Activated gamma-delta T cell treated with anti-CD3 and anti-CD28 coated beads, Interleukin-2, amount 50 U/mL, for 16 hours (primary cell): ENCODE data around the gene XRCC5.
"Not testable (repeated sequence)": the region's sequence is repeated elsewhere in the genome, so short reads cannot be mapped to it uniquely, and the experiment has no call there.

Experiments used
- DNase-seq: peaks from one replicate; pipeline ENCODE4 v3.0.0-alpha.2; 2020; ENCODE audit warnings: low read depth

Gene XRCC5

DNA sequence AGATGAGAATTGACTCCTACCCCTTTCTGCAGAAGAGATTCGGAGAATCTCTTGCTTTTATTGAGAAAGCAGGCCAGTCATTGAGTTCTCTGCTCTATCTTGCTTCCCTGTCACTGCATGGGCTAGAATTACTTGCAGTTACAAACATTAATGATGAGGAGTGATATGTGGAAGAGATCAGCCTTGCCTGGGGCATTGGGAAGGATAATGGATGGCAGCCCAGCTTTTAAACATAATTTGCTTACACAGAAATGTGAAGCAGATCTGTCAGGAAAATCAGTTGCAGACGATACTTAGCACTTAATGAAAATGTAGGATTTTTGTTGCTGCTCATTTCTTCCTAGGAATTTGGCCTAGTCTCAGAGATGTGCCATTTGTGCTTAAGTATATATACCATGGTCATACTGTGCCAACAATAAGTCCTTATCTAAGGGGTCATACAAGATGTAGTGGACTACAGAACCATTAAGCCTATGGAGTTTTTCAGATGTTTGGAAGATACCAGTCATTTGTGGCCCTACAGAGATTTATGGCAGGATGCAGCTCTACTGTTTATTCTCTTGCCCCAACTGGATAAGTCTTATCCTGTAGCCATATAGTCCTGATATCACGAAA is 92.7 kb downstream of the XRCC5 start:
- no peak for DNase-seq

DNA sequence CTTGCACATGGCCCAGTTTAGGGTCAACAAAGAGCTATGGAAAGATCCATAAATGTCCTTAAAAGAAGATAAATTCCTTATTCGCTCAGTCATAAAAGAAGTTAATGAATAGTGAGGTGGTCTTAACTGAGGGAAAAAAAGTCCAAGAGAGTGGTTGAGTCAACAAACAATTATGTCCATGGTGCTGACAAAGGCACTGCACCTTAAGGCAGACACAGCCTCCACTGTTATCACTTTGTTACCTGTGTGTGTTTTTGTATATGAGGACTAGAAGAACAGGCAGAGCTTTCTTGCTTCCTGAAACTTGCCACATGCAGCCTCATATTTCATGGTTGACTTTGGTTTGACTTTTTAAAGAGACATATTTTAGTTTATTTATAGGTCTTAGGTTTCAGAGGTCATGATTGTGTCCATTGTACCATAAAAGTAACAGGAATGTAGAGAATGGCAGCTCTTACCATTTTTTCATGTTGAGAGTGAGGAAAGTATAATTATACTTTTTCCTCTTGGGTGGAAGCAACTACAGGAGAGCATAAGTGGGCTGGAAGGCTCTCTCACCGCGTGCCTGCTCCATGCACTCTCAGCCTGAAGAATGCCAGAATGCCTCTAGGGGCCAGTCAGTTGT is 93.6 kb downstream of the XRCC5 start:
- no peak for DNase-seq

DNA sequence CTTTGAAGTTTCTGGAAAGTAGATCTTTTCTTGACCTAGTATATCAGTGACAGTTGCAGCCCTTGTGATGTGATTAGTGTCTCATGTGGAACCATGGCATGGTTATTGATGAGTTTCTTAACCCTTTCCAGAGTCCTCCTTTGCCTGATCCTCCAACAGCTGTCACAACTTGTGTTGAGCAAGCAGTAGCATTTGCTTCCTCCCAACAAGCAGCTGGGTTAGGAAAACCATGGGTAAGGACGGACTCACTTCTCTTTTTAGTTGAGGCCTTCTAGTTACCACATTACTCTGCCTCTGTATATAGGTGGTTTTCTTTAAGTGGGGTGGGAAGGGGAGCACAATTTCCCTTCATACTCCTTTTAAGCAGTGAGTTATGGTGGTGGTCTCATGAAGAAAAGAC is 96.3 kb downstream of the XRCC5 start:
- DNase-seq, result no peak

DNA sequence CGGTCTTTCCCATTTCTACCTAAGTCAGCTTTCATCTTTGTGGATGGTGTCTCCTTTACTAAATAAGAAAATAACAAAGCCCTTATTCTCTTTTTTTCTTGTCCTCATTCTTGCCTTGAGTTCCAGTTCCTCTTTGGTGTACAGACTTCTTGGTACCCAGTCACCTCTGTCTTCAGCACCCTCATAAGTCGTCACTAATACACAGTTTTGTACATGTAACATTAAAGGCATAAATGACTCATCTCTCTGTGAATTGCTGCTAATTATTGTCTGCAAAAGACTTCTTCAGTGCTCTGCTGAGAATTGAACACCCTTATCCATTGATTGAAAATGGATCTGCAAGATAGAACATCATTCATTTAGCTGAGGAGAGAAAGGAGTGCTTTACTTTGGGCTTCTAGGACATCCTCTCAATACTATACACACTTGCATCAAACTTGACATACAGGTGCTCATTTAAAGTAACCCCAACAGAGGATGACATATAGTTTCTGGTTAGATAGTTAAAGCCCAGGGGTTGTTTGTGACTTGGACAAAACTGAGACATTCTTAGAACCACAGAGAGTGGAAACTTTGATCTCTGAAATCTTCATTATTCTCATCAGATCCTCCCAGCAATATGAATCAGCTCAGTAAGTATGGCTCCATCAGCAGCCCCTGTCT is 97.0 kb downstream of the XRCC5 start:
- no peak for DNase-seq

DNA sequence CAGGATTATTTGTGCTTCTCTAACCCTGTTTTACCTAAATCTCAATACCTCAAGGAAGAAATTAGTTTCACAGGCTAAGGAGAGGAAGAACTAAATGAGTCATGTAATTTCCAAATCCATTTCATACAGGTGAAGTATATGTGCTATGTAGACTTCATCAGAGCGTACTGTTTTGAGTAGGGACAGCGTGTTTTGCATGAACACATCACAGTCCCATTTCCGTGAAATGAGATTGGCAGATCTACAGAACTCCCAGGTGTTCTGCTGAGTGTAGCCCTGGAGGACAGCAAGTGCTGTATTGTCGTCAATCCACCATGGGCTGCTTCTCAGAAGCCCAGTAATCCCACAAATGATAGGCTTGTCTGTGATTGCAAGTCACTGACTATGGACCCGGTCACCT is 97.7 kb downstream of the XRCC5 start:
- DNase-seq, result no peak

DNA sequence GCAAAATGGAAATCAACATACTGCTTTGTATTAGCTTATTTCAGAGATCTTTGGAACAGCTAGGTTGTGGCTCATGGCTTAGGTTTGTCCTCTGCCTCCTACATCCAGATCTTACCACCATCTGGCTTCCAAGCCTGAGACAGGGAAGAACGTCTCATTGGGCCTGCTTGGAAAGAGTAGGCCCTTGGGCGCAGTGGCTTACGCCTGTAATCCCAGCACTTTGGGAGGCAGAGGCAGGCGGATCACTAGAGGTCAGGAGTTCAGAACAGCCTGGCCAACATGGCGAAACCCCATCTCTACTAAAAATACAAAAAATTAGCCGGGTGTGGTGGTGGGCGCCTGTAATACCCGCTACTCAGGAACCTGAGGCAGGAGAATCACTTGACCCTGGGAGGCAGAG is 99.5 kb downstream of the XRCC5 start:
- DNase-seq, result not testable (repeated sequence)

DNA sequence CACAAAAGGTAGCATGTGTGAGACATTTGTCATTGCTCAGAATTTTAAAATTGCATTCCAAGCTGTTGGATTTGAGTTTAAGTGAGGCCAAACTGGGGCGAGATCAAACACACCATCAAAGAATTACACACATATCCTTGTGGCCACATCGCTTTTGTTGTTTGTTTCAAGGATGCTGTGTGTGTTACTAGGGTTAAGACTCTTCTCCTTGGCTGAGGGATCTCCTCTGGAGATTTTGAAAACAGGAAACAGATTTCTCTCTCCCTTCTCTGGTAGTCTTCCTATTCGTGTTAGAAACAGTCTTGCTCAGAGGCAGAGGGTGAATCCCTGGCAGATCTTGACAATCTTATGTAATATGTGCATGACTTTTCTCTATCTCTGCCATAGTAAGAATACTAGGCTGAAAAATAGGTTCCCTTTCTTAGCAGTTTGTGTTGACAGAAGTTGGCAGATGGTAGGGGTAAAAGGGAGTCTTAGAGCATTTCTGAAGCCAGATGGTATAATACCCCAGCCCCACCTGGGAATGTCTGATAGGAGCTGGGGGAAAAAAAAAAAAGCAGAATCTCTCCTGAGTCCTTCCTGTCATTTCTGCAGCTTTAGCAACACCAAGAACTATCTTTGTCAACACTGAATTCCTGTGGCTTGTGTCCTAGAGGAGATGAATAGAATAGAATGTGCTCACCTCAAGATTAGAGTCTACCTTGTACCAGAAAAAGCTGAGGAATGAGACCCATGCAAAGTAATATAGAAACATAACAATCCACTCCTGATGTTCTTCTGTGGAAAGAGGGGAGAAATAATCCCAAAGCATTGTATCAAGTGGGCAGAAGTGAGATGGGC is 101.8 kb downstream of the XRCC5 start:
- no peak for DNase-seq

DNA sequence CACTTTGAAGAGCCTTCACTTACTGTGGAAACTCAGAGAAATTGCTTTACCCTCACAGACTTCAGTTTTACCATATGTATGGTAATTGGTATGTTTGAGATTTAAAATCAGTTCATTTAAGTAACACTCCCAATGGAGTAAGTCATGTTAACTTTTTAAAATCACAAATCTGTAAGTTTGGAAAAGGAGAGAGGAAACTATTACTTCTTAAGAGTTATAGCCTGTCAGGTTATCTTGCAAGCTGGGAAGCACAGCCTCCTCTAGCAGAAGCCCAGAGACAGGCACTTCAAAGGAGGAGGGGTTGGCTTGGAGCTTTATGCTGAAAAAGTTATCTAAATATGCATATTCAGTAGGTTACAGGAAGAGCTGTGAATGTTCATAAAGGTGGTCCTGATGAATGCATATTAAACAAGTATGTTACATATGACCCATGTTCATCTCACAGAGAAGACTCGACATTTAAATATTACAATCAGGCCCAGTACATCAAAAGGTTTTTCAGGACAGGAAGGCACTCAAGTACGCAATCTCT is 102.5 kb downstream of the XRCC5 start:
- DNase-seq, result no peak

DNA sequence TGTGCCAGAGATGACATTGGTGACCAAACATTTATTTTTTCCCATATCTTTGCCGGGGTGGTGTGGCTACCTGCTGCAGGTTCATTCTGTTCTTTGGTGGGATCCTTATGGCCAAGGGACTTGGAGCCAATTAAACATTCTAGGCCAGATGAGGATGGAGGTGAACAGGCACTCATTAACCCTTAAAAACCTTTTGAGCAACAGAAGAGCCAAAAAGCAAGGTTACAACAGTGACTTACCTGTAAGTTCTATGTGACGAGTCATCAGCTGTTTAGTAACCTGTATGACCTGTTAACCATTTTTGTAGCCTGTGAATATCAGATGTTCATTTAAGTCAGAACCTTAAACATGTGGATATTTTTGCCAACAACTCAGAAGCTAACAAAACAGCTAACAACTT is 105.6 kb downstream of the XRCC5 start:
- no peak for DNase-seq

DNA sequence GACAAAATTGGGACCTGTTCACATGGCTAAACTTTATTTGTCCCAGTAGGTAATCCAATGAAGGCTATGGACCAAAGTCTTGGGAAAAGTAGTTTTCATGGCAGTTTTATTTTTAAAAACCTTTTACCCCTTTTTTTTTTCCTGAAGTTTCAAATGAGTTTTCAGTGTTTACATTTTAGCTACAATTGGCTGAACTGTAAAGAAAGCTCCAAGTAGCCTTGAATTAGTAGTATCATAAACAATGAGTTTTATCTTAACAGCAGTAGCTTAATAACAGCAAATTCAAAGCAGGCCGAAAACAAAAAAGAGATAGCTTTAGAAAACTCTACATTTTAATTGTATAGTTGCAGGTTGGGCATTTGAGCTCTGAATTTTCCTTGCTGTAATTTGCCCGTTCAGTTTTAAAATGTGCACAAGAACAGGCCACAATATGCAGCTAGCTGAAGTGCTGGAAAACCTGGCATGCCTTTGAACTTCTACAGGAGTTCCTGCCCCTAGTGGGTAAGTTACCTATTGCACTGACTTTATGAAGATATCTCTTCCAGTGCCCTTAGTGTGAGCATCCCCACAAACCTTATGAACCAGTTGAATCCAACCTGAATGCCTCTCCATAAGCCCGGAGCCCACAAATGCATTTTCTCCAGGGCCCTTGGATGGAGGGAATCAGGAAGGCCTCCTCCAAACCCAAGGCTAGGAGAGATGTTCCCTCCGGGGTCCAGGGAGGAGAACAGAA is 106.7 kb downstream of the XRCC5 start:
- DNase-seq, result no peak

DNA sequence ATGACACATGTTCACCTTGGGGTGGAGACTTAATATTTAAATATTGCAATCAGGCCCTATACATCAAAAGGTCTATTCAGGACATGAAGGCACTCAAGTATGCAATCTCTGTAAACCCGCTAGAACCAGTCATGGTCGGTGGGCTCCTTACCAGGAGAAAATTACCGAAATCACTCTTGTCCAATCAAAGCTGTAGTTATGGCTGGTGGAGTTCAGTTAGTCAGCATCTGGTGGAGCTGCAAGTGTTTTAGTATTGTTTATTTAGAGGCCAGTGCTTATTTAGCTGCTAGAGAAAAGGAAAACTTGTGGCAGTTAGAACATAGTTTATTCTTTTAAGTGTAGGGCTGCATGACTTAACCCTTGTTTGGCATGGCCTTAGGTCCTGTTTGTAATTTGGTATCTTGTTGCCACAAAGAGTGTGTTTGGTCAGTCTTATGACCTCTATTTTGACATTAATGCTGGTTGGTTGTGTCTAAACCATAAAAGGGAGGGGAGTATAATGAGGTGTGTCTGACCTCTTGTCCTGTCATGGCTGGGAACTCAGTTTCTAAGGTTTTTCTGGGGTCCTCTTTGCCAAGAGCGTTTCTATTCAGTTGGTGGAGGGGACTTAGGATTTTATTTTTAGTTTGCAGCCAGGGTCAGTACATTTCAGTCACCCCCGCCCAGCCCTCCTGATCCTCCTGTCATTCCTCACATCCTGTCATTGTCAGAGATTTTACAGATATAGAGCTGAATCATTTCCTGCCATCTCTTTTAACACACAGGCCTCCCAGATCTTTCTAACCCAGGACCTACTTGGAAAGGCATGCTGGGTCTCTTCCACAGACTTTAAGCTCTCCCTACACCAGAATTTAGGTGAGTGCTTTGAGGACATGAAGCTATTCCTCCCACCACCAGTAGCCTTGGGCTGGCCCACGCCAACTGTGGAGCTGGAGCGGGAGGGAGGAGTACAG is 108.1 kb downstream of the XRCC5 start:
- DNase-seq, result no peak

DNA sequence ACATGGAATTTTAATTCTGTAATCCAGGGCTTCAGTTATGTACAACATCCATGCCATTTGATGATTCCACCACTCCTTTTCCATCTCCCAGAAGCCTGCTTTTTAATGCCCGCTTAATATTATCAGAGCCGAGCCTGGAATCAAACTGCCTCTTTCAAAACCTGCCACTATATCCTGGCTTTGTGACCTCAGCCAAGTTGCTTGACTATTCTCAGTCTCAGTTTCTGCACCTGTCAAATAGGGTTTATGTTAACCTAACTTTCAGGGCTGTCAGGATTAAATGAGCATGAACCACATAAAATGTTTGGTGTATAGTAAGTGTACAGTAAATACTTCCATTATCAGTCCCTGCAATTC is 108.7 kb downstream of the XRCC5 start:
- DNase-seq, result no peak

DNA sequence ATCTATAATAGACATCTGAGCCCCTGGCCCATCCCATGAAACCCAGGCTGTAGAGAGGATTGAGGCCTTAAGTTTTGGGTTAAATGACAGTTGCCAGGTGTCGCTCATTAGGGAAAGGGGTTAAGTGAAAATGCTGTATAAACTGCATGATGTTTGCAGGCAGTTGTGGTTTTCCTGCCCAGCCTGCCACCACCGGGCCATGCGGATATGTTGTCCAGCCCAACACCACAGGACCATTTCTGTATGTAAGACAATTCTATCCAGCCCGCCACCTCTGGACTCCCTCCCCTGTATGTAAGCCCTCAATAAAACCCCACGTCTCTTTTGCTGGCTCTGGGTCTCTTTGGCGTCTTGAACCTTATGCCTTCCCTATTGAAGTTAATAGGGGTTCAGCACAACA is 110.7 kb downstream of the XRCC5 start:
- no peak for DNase-seq

DNA sequence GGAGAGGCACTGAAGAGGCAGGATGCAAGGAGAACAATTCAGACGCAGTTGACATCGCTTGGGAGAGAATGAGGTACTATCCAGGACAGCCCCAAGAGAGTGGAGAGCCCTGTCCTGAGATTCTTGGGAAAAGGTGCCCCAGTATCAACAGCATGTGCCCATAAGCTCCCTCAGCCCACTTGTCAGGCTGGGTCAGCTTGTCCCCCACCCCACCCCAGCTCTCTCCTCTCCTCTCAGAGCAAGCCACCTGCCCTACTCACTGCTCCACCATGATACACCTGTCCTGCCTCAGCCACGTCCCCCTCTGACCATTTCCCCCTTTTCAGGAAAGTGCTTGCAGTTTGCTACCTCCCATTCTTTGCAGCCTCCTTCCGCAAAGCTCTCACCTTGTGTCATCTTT is 111.8 kb downstream of the XRCC5 start:
- no peak for DNase-seq

DNA sequence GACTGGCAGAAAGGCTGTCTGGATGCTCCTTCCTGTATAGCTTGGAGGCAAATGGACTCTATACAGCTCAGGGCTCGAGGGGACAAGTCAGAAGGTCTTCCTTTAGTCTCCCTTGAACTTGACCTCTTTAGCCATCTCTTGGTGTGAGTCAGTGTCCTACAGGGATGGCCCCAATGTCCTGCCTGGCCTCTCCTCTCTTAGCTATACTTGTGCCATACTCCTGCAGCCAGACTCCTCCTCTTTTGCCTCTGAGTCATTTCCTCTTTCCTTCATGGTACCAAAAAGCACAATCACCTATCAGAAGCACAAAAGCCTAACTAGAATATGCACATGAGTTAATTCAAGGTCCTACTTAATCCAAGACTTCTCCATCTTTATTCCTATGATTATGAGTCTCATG is 112.7 kb downstream of the XRCC5 start:
- no peak for DNase-seq

DNA sequence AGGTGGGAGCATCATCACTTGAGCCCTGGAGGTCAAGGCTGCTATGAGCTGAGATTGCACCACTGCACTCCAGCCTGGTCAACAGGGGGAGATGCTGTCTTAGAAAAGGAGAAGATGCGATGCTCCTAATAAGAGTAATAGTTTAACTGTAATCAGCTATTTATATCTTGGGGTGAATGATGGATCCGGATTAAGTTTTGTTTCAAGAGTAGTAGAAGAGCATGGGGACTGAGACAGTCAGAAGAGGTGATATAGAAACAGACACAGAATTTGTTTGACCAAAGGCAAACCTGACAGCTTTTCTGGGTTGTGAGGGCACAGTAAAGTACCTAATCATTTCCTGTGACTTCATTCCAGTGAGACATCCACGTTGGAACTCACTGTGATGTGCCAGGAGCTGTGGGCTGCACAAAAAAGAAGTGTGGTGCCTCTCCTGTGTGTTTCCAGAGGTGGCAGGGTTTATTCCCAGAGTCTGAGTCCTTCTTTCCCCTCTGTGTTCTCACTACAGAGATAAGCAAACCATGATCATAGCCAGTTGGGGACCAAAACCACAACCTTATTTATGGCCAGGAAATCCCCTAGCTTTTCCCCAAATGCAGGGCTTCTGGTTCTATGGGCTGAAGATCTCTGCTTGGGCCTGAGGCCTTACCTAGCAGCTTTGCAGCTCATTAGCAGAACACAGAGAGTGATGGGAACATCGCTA is 113.7 kb downstream of the XRCC5 start:
- no peak for DNase-seq

DNA sequence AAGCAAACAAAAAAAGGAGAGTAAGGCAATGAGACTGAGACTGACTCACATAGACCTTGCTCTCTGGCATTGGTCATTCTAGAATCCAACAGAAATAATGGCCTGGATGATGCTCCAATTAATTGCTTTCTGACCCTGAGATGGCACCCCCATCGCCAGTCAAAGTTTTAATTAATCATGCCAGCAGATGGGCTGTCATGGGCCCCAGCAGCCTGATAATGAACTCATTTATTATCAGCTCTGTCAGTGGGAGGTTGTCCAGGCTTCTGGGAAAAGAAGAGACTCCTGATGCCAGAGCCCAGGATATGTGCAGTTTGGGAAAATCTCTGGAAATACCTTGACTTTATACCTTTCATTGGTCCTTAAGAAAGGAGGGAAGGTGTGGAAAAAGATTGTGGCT is 115.2 kb downstream of the XRCC5 start:
- no peak for DNase-seq

DNA sequence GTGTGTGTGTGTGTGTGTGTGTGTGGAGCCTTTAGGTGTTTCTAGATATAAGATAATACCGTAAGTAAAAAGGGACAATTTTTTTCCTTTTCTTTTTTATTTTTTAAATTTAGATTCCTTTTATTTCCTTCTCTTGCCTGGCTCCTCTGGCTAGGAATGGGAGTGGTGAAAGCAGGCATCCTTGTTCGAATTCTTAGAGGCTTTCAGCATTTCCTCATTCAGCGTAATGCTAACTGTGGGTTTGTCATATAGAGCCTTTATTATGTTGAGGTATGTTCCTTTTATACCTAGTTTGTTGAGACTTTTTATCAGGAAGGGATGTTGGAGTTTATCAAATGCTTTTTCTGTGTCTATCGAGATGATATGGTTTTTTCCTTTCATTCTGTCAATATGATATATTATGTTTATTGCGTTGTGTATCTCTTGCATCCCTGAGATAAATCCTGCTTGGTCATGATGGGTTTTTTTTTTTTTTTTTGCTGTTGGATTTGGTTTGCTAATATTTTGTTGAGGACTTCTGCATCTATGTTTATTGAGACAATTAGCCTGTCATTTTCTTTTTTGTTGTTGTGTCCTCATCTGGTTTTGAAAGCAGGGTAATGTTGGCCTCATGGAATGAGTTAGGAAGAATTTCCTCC is 120.2 kb downstream of the XRCC5 start:
- DNase-seq, result no peak

DNA sequence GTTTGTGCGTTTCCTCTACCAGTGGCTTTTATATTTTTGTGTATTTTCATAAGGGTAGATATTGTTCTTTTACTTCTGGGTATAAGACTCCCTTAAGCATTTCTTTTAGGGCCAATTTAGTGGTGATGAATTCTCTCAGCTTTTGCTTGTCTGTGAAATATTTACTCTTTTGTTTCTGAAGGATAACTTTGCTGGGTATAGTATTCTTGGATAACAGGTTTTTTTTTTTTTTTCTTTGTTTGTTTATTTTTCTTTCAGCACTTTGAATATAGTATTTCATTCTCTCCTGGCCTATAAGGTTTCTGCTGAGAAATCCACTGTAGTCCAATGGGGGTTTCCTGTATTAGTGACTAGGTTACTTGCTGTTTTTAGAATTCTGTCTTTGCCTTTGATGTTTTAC is 122.7 kb downstream of the XRCC5 start:
- no peak for DNase-seq

DNA sequence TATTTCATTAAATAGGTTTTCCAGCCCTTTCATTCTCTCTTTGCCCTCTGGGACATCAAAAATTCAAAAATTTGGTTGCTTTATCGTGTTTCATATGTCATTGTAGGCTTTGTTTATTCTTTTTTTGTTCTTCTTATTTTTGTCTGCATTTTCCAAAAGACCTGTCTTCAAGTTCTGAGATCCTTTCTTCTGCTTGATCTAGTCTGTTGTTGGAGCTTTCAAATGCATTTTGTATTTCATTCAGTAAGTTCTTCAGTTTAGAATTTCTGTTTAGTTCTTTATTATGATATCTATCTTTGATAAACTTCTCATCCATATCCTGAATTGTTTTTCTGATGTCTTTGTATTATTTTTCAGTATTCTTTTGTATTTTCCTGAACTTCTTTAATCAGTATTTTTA is 123.6 kb downstream of the XRCC5 start:
- no peak for DNase-seq
